ENCODE data around the gene AUTS2. TPM values are rescaled to one million over a fixed set of nuclear protein-coding genes. Genes with fewer than 3 reads are reported as not detected.

Gene AUTS2
- total RNA-seq, 1 experiment from 2014 or later = 42.1 TPM

GRCh38 chr7:69906283-69906995 lies 308.2 kb downstream of the AUTS2 start:
- intact Hi-C loops (cut with micrococcal nuclease; ENCODE audit: unreplicated experiment) = loop anchor here (10.0 kb wide), 1 partner anchor 142 kb away; no protein-coding TSS in a partner anchor
- Histone ChIP-seq H3K4me3 (ENCODE audit: low read depth, low read length, poor library complexity, severe bottlenecking) (no peak overlapping the region), H3K27ac (ENCODE audit: low read depth, low read length, poor library complexity, severe bottlenecking) (no peak overlapping the region), H3K4me1 (ENCODE audit: insufficient read depth, low read length, poor library complexity, severe bottlenecking) (peaks cover 39% of the 10 kb centered on the region), H3K36me3 (ENCODE audit: insufficient read depth, low read length, poor library complexity, severe bottlenecking) (no peaks in the 10 kb centered on the region), H3K27me3 (replicated peaks; ENCODE audit: insufficient read depth, low read depth, low read length, poor library complexity) (no peaks in the 10 kb centered on the region), H3K9me3 (ENCODE audit: low read depth, low read length, poor library complexity, severe bottlenecking) (no peaks in the 10 kb centered on the region)
- POLR2A ChIA-PET (ENCODE audit: low non-redundant PET) = no interaction called here
- BruUV-seq (replicated peaks) = no TSS peak
- CTCF ChIA-PET = no interaction called here
- peak; percentile 38 for DNase-seq (ENCODE audit: low spot score)
- TF ChIP-seq EZH2 (IDR thresholded peaks at IDR 0.05; ENCODE audit: borderline replicate concordance, low read depth, low read length, poor library complexity, severe bottlenecking) (no peak), CTCF (conservative IDR thresholded peaks at IDR 0.05; ENCODE audit: low read depth, low read length) (no peak)

GRCh38 chr7:69907720-69908119 lies 309.4 kb downstream of the AUTS2 start:
- BruUV-seq (replicated peaks) = no TSS peak
- no peak overlapping the region for H3K4me3 ChIP-seq (ENCODE audit: low read depth, low read length, poor library complexity, severe bottlenecking)
- CTCF ChIA-PET = no interaction called here
- intact Hi-C loops (cut with micrococcal nuclease; ENCODE audit: unreplicated experiment) = loop anchor here (10.0 kb wide), 1 partner anchor 143 kb away; no protein-coding TSS in a partner anchor
- TF ChIP-seq EZH2 (IDR thresholded peaks at IDR 0.05; ENCODE audit: borderline replicate concordance, low read depth, low read length, poor library complexity, severe bottlenecking) (no peak), CTCF (conservative IDR thresholded peaks at IDR 0.05; ENCODE audit: low read depth, low read length) (no peak)
- DNase-seq (ENCODE audit: low spot score) = no peak
- H3K36me3 ChIP-seq (ENCODE audit: insufficient read depth, low read length, poor library complexity, severe bottlenecking) = no peaks in the 10 kb centered on the region
- no peak overlapping the region for H3K27ac ChIP-seq (ENCODE audit: low read depth, low read length, poor library complexity, severe bottlenecking)
- POLR2A ChIA-PET (ENCODE audit: low non-redundant PET) = no interaction called here
- no peaks in the 10 kb centered on the region for H3K27me3 ChIP-seq (replicated peaks; ENCODE audit: insufficient read depth, low read depth, low read length, poor library complexity)
- no peaks in the 10 kb centered on the region for H3K9me3 ChIP-seq (ENCODE audit: low read depth, low read length, poor library complexity, severe bottlenecking)
- peaks cover 26% of the 10 kb centered on the region for H3K4me1 ChIP-seq (ENCODE audit: insufficient read depth, low read length, poor library complexity, severe bottlenecking)

- CTCF ChIA-PET = no interaction called here
- no peak for TF ChIP-seq CTCF (conservative IDR thresholded peaks at IDR 0.05; ENCODE audit: low read depth, low read length)
- TF ChIP-seq EZH2 (IDR thresholded peaks at IDR 0.05; ENCODE audit: borderline replicate concordance, low read depth, low read length, poor library complexity, severe bottlenecking) = no peak
Observed at GRCh38 chr7:69908454-69908853, 310.2 kb downstream of the AUTS2 start.

More at GRCh38 chr7:69908454-69908853, 310.2 kb downstream of the AUTS2 start:
- no peak overlapping the region for H3K4me3 ChIP-seq (ENCODE audit: low read depth, low read length, poor library complexity, severe bottlenecking)
- no peaks in the 10 kb centered on the region for H3K9me3 ChIP-seq (ENCODE audit: low read depth, low read length, poor library complexity, severe bottlenecking)
- intact Hi-C loops (cut with micrococcal nuclease; ENCODE audit: unreplicated experiment) = loop anchor here (10.0 kb wide), 1 partner anchor 144 kb away; no protein-coding TSS in a partner anchor
- H3K36me3 ChIP-seq (ENCODE audit: insufficient read depth, low read length, poor library complexity, severe bottlenecking) = no peaks in the 10 kb centered on the region
- POLR2A ChIA-PET (ENCODE audit: low non-redundant PET) = no interaction called here
- no TSS peak for BruUV-seq (replicated peaks)
- H3K27me3 ChIP-seq (replicated peaks; ENCODE audit: insufficient read depth, low read depth, low read length, poor library complexity) = no peaks in the 10 kb centered on the region
- DNase-seq (ENCODE audit: low spot score) = no peak
- H3K27ac ChIP-seq (ENCODE audit: low read depth, low read length, poor library complexity, severe bottlenecking) = no peak overlapping the region
- H3K4me1 ChIP-seq (ENCODE audit: insufficient read depth, low read length, poor library complexity, severe bottlenecking) = peaks cover 19% of the 10 kb centered on the region

Data from A673 (cell line).